WTC11 (cell line): ENCODE data around the gene GPR15LG. TPM values are rescaled to one million over a fixed set of nuclear protein-coding genes. Genes with fewer than 3 reads are reported as not detected.

Source experiments
- ATAC-seq: fragments of 200-7000 bp; cut with Tn5 transposase; 2 replicates; pipeline ENCODE4 v1.10.0; 2021; ENCODE audit warnings: mild to moderate bottlenecking, moderate library complexity
- CTCF ChIA-PET: fragments of 300-600 bp; sonication (Branson Sonifier 250); formaldehyde crosslinking; loops from one replicate; lab custom pipeline; 2021; ENCODE audit warnings: antibody characterized with exemption; lab: Charles Lee
- POLR2A ChIA-PET: fragments of 350-600 bp; sonication (Branson Sonifier 250); formaldehyde crosslinking; loops from one replicate; lab custom pipeline; 2021; ENCODE audit warnings: antibody characterized with exemption; lab: Charles Lee
- DNase-seq: peaks from one replicate; pipeline ENCODE4 v3.0.0; 2021; ENCODE audit warnings: low spot score
- H3K27ac Mint-ChIP-seq: 2 replicates; pipeline ENCODE4 v1.8.0; 2021; ENCODE audit warnings: mixed read lengths
- H3K27me3 Mint-ChIP-seq: 2 replicates; pipeline ENCODE4 v1.8.0; 2021; ENCODE audit warnings: low read depth, mild to moderate bottlenecking, moderate library complexity, mixed read lengths
- H3K36me3 Mint-ChIP-seq: 2 replicates; pipeline ENCODE4 v1.8.0; 2021; ENCODE audit warnings: mixed read lengths
- H3K4me1 Mint-ChIP-seq: 2 replicates; pipeline ENCODE4 v1.8.0; 2022; ENCODE audit warnings: mixed read lengths
- H3K4me3 Mint-ChIP-seq: 2 replicates; pipeline ENCODE4 v1.8.0; 2021; ENCODE audit warnings: mild to moderate bottlenecking, moderate library complexity, mixed read lengths
- H3K9me3 Mint-ChIP-seq: 2 replicates; pipeline ENCODE4 v1.8.0; 2021; ENCODE audit warnings: mixed read lengths
- ESRRA ChIP-seq: sonication (generic); formaldehyde crosslinking; IDR thresholded peaks from 2 replicates; pipeline ENCODE4 v1.8.1; 2022; ENCODE audit warnings: mild to moderate bottlenecking, missing genetic modification reagents, borderline replicate concordance
- FOXJ3 ChIP-seq: sonication (generic); formaldehyde crosslinking; IDR thresholded peaks from 2 replicates; pipeline ENCODE4 v1.9.0; 2021; ENCODE audit warnings: missing genetic modification reagents, mild to moderate bottlenecking, borderline replicate concordance
- GRHL2 ChIP-seq: fragments of 250-450 bp; sonication (Bioruptor Pico); IDR thresholded peaks from 2 replicates; pipeline ENCODE4 v1.8.0; 2022; ENCODE audit warnings: mild to moderate bottlenecking, moderate library complexity; ENCODE audit not compliant: insufficient replicate concordance, severe bottlenecking
- NFE2L1 ChIP-seq: sonication (generic); formaldehyde crosslinking; IDR thresholded peaks from 2 replicates; pipeline ENCODE4 v1.8.1; 2023; ENCODE audit warnings: missing genetic modification reagents
- NR1H2 ChIP-seq: sonication (generic); formaldehyde crosslinking; IDR thresholded peaks from 2 replicates; pipeline ENCODE4 v1.9.0; 2021; ENCODE audit warnings: mild to moderate bottlenecking, moderate library complexity, missing genetic modification reagents
- RELA ChIP-seq: sonication (generic); formaldehyde crosslinking; IDR thresholded peaks from 2 replicates; pipeline ENCODE4 v1.8.1; 2022; ENCODE audit warnings: missing genetic modification reagents, mild to moderate bottlenecking, borderline replicate concordance
- SMAD3 ChIP-seq: sonication (generic); formaldehyde crosslinking; IDR thresholded peaks from 2 replicates; pipeline ENCODE4 v1.8.0; 2022; ENCODE audit warnings: missing genetic modification reagents, mild to moderate bottlenecking, borderline replicate concordance
- SOX15 ChIP-seq: fragments of 250-450 bp; sonication (Bioruptor Pico); IDR thresholded peaks from 2 replicates; pipeline ENCODE4 v1.9.0; 2021; ENCODE audit warnings: mild to moderate bottlenecking
- TEAD1 ChIP-seq: sonication (generic); formaldehyde crosslinking; IDR thresholded peaks from 2 replicates; pipeline ENCODE4 v1.8.0; 2022; ENCODE audit warnings: mild to moderate bottlenecking, missing genetic modification reagents
- TEAD4 ChIP-seq: sonication (generic); formaldehyde crosslinking; IDR thresholded peaks from 2 replicates; pipeline ENCODE4 v1.8.0; 2022; ENCODE audit warnings: mild to moderate bottlenecking, missing genetic modification reagents
- ZNF423 ChIP-seq: fragments of 250-450 bp; sonication (Bioruptor Pico); IDR thresholded peaks from 2 replicates; pipeline ENCODE4 v2.1.2; 2022; ENCODE audit warnings: mild to moderate bottlenecking, moderate library complexity
- total RNA-seq: library from RNA; stranded (reverse); gene quantifications from 3 replicates; pipeline ENCODE4 v1.2.3, GENCODE V29; 2021
- TF ChIP-seq, protein P1 (sequence below): sonication (generic); formaldehyde crosslinking; IDR thresholded peaks from 2 replicates; pipeline ENCODE4 v1.8.1; 2022; ENCODE audit warnings: missing genetic modification reagents, borderline replicate concordance
- TF ChIP-seq, protein P2 (sequence below): sonication (generic); formaldehyde crosslinking; IDR thresholded peaks from 2 replicates; pipeline ENCODE4 v1.8.0; 2022; ENCODE audit warnings: mild to moderate bottlenecking, missing genetic modification reagents
- TF ChIP-seq, protein P3 (sequence below): sonication (generic); formaldehyde crosslinking; IDR thresholded peaks from 2 replicates; pipeline ENCODE4 v1.8.0; 2022; ENCODE audit warnings: missing genetic modification reagents
- TF ChIP-seq, protein P4 (sequence below): sonication (generic); formaldehyde crosslinking; IDR thresholded peaks from 2 replicates; pipeline ENCODE4 v1.8.1; 2023; ENCODE audit warnings: mild to moderate bottlenecking, missing genetic modification reagents
- TF ChIP-seq, protein P5 (sequence below): fragments of 250-450 bp; sonication (Bioruptor Pico); IDR thresholded peaks from 2 replicates; pipeline ENCODE4 v2.1.2; 2022; ENCODE audit warnings: mild to moderate bottlenecking, moderate library complexity

GPR15LG gene
- total RNA-seq, 1 experiment from 2014 or later, result not detected

DNA sequence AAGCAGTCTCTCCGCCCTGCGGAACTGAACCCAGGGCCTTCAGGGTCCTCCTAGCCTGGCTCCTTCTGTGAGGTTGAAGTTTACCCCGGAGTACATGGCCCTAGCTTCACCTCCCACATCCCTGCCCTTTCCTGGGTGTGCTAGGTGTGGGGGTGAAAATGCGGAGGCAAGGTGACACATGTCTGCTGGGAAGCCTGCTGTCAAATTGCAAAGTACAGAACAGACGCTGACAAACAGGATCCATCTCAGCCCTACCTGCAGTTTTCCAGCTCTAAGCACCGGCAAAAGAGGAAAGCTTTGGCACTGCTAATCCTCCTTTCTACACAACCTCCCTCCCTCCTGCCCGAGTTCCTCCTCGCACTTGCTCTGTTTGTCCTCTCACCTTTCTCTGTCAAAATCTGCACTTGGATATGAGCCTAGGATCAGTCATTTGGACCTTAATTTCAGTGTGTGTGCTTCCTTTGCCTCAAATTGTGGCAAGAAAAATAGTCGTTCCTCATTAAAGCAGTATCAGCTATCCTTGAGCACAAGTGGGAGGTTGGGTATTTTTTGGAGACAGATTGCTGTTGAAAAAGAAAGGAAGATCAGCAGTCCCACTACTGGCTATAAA, 14.4 kb upstream of the GPR15LG start (continued):
- TF ChIP-seq, protein P1, sequence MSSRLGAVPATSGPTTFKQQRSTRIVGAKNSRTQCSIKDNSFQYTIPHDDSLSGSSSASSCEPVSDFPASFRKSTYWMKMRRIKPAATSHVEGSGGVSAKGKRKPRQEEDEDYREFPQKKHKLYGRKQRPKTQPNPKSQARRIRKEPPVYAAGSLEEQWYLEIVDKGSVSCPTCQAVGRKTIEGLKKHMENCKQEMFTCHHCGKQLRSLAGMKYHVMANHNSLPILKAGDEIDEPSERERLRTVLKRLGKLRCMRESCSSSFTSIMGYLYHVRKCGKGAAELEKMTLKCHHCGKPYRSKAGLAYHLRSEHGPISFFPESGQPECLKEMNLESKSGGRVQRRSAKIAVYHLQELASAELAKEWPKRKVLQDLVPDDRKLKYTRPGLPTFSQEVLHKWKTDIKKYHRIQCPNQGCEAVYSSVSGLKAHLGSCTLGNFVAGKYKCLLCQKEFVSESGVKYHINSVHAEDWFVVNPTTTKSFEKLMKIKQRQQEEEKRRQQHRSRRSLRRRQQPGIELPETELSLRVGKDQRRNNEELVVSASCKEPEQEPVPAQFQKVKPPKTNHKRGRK, result no peak
- TF ChIP-seq SMAD3 (no peak), NFE2L1 (no peak), FOXJ3 (no peak), GRHL2 (no peak), NR1H2 (CRISPR knock-in tag) (no peak), RELA (CRISPR knock-in tag) (no peak), TEAD4 (CRISPR knock-in tag) (no peak), ESRRA (CRISPR knock-in tag) (no peak), SOX15 (no peak)
- TF ChIP-seq, protein P2, sequence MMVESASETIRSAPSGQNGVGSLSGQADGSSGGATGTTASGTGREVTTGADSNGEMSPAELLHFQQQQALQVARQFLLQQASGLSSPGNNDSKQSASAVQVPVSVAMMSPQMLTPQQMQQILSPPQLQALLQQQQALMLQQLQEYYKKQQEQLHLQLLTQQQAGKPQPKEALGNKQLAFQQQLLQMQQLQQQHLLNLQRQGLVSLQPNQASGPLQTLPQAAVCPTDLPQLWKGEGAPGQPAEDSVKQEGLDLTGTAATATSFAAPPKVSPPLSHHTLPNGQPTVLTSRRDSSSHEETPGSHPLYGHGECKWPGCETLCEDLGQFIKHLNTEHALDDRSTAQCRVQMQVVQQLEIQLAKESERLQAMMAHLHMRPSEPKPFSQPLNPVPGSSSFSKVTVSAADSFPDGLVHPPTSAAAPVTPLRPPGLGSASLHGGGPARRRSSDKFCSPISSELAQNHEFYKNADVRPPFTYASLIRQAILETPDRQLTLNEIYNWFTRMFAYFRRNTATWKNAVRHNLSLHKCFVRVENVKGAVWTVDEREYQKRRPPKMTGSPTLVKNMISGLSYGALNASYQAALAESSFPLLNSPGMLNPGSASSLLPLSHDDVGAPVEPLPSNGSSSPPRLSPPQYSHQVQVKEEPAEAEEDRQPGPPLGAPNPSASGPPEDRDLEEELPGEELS (CRISPR knock-in tag), result no peak
- TF ChIP-seq, protein P3, sequence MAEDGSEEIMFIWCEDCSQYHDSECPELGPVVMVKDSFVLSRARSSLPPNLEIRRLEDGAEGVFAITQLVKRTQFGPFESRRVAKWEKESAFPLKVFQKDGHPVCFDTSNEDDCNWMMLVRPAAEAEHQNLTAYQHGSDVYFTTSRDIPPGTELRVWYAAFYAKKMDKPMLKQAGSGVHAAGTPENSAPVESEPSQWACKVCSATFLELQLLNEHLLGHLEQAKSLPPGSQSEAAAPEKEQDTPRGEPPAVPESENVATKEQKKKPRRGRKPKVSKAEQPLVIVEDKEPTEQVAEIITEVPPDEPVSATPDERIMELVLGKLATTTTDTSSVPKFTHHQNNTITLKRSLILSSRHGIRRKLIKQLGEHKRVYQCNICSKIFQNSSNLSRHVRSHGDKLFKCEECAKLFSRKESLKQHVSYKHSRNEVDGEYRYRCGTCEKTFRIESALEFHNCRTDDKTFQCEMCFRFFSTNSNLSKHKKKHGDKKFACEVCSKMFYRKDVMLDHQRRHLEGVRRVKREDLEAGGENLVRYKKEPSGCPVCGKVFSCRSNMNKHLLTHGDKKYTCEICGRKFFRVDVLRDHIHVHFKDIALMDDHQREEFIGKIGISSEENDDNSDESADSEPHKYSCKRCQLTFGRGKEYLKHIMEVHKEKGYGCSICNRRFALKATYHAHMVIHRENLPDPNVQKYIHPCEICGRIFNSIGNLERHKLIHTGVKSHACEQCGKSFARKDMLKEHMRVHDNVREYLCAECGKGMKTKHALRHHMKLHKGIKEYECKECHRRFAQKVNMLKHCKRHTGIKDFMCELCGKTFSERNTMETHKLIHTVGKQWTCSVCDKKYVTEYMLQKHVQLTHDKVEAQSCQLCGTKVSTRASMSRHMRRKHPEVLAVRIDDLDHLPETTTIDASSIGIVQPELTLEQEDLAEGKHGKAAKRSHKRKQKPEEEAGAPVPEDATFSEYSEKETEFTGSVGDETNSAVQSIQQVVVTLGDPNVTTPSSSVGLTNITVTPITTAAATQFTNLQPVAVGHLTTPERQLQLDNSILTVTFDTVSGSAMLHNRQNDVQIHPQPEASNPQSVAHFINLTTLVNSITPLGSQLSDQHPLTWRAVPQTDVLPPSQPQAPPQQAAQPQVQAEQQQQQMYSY (CRISPR knock-in tag), result no peak
- TF ChIP-seq, protein P4, sequence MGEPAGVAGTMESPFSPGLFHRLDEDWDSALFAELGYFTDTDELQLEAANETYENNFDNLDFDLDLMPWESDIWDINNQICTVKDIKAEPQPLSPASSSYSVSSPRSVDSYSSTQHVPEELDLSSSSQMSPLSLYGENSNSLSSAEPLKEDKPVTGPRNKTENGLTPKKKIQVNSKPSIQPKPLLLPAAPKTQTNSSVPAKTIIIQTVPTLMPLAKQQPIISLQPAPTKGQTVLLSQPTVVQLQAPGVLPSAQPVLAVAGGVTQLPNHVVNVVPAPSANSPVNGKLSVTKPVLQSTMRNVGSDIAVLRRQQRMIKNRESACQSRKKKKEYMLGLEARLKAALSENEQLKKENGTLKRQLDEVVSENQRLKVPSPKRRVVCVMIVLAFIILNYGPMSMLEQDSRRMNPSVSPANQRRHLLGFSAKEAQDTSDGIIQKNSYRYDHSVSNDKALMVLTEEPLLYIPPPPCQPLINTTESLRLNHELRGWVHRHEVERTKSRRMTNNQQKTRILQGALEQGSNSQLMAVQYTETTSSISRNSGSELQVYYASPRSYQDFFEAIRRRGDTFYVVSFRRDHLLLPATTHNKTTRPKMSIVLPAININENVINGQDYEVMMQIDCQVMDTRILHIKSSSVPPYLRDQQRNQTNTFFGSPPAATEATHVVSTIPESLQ (CRISPR knock-in tag), result no peak
- TF ChIP-seq, protein P5, sequence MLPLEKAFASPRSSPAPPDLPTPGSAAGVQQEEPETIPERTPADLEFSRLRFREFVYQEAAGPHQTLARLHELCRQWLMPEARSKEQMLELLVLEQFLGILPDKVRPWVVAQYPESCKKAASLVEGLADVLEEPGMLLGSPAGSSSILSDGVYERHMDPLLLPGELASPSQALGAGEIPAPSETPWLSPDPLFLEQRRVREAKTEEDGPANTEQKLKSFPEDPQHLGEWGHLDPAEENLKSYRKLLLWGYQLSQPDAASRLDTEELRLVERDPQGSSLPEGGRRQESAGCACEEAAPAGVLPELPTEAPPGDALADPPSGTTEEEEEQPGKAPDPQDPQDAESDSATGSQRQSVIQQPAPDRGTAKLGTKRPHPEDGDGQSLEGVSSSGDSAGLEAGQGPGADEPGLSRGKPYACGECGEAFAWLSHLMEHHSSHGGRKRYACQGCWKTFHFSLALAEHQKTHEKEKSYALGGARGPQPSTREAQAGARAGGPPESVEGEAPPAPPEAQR (CRISPR knock-in tag), result no peak

DNA sequence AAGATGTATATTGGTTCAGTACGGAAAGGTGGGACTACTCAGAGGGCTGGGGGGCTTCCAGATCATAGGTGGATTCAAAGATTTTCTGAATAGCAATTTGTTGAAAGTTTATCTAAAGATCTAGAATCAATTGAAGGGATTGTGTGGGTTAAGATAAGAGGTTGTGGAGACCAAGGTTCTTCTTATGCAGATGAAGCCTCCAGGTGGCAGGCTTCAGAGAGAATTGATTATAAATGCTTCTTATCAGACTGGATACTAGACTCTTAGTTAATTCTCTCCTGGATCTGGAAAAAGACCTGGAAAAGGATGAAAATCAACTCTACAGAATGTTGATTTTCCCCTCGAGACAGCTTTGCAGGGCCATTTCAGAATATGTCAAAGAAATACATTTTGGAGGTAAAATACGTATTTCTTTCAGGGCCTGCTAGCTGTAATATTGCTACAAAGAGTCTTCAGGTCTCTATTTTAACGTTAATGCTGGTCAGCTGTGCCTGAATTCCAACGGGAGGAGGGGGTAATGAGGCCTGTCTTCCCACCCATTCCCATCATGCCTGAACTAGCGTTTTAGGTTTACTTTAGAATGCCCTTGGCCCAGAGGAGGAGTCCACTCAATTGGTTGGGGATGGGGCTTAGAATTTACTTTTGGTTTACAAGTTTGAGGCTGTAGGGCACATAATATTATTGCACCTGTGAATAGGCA, 12.8 kb upstream of the GPR15LG start:
- H3K27ac Mint-ChIP-seq, result no peak overlapping the region; the same call in 1 of the 2 replicates
- peaks cover 5% of the 10 kb centered on the region; the same call in 1 of the 2 replicates for H3K27me3 Mint-ChIP-seq
- POLR2A ChIA-PET, result no interaction called here
- CTCF ChIA-PET, result interaction anchor here (1.0 to 1.5 kb wide), 4 partner anchors 13 to 379 kb away, joined by 3 to 4 read pairs (median 4); partner anchors contain the start of gene GHITM
- H3K36me3 Mint-ChIP-seq, result no peaks in the 10 kb centered on the region
- ATAC-seq, result peak; percentile 35; the same call in 1 of the 2 replicates
- DNase-seq, result no peak
- H3K4me1 Mint-ChIP-seq, result peaks cover 76% of the 10 kb centered on the region
- no peaks in the 10 kb centered on the region for H3K9me3 Mint-ChIP-seq
- H3K4me3 Mint-ChIP-seq, result peak overlapping the region; percentile 12; the same call in 1 of the 2 replicates
- TF ChIP-seq ZNF423, result no peak
- TF ChIP-seq RELA (CRISPR knock-in tag), result no peak
- TF ChIP-seq TEAD1, result peak; percentile 84; the same call in 1 of the 2 replicates
